RWPE2 (cell line): ENCODE results near the gene BEST3.
A peak's percentile ranks its signal among the peaks of the same experiment; 100 is the strongest.

Experiments used
- ATAC-seq: fragments of 200-7000 bp; cut with Tn5 transposase; 3 replicates; pipeline ENCODE4 v1.9.1; 2021; ENCODE audit warnings: low read depth
- DNase-seq: peaks from one replicate; pipeline ENCODE4 v3.0.0-alpha.2; 2020; ENCODE audit warnings: low spot score
- H3K27ac ChIP-seq: fragments of 450-650 bp; 2 replicates; pipeline ENCODE4 v1.5.1; 2017; ENCODE audit warnings: mild to moderate bottlenecking; ENCODE audit not compliant: poor library complexity, severe bottlenecking
- H3K27me3 ChIP-seq: fragments of 250-450 bp; sonication (Bioruptor Pico); 2 replicates; pipeline ENCODE4 v1.5.1; 2021; ENCODE audit warnings: mild to moderate bottlenecking, moderate library complexity; ENCODE audit not compliant: insufficient read depth, poor library complexity, severe bottlenecking
- H3K36me3 ChIP-seq: fragments of 250-450 bp; sonication (Bioruptor Pico); 2 replicates; pipeline ENCODE4 v1.5.1; 2020; ENCODE audit warnings: low read depth, mild to moderate bottlenecking, moderate library complexity
- H3K4me1 ChIP-seq: fragments of 250-450 bp; sonication (Bioruptor Pico); 2 replicates; pipeline ENCODE4 v1.5.1; 2021; ENCODE audit warnings: mild to moderate bottlenecking, moderate library complexity; ENCODE audit not compliant: insufficient read depth, poor library complexity, severe bottlenecking
- H3K4me3 ChIP-seq: fragments of 250-450 bp; sonication (Bioruptor Pico); 2 replicates; pipeline ENCODE4 v1.5.1; 2021; ENCODE audit warnings: mild to moderate bottlenecking, moderate library complexity; ENCODE audit not compliant: severe bottlenecking
- H3K9me3 ChIP-seq: fragments of 250-450 bp; sonication (Bioruptor Pico); 2 replicates; pipeline ENCODE4 v1.5.1; 2021; ENCODE audit warnings: mild to moderate bottlenecking, moderate library complexity; ENCODE audit not compliant: severe bottlenecking
- CTCF ChIP-seq: fragments of 450-650 bp; IDR thresholded peaks from one replicate; pipeline ENCODE4 v1.5.1; 2017; ENCODE audit warnings: mild to moderate bottlenecking, moderate library complexity; ENCODE audit not compliant: poor library complexity, severe bottlenecking

The BEST3 gene

GRCh38 chr12:69660164-69660863 is 38.8 kb downstream of the BEST3 start:
- no peaks in the 10 kb centered on the region for H3K36me3 ChIP-seq

DNA sequence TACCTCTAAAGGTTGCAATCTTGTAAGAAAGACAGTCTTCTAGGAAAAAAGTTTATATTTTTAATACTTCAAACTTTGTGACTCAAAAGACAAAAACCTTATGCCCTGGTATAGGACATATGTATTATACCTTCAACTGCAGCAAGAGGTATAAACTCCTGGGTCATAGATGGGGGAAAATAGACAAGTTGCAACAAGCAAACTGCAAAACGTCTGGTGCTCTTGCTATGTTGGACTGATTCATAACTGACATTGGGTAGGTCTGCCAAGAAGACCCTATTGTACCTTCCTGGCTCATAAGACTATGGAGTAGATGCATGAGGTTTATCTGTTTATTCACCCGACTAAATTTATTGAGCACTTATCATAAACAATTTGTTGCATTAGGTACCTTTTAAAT is 40.9 kb downstream of the BEST3 start:
- Histone ChIP-seq H3K4me1 (peaks cover 26% of the 10 kb centered on the region), H3K9me3 (no peaks in the 10 kb centered on the region), H3K36me3 (no peaks in the 10 kb centered on the region), H3K4me3 (no peak overlapping the region), H3K27me3 (no peaks in the 10 kb centered on the region), H3K27ac (peak overlapping the region; percentile 80)
- no peak for TF ChIP-seq CTCF
- ATAC-seq (peak; percentile 66), DNase-seq (no peak)

More at GRCh38 chr12:69660164-69660863, 38.8 kb downstream of the BEST3 start:
- Histone ChIP-seq H3K27ac (no peak overlapping the region), H3K4me3 (no peak overlapping the region), H3K9me3 (no peaks in the 10 kb centered on the region), H3K4me1 (peaks cover 25% of the 10 kb centered on the region), H3K27me3 (no peaks in the 10 kb centered on the region)
- no peak for DNase-seq
- no peak for ATAC-seq
- no peak for TF ChIP-seq CTCF

GRCh38 chr12:69657376-69658137 is 41.5 kb downstream of the BEST3 start:
- ATAC-seq (no peak), DNase-seq (no peak)
- Histone ChIP-seq H3K4me3 (no peak overlapping the region), H3K27me3 (no peaks in the 10 kb centered on the region), H3K36me3 (no peaks in the 10 kb centered on the region), H3K4me1 (peaks cover 26% of the 10 kb centered on the region), H3K27ac (peak overlapping the region; percentile 80), H3K9me3 (no peaks in the 10 kb centered on the region)
- no peak for TF ChIP-seq CTCF

GRCh38 chr12:69655616-69656340 is 43.3 kb downstream of the BEST3 start:
- Histone ChIP-seq H3K4me1 (peaks cover 26% of the 10 kb centered on the region), H3K27me3 (no peaks in the 10 kb centered on the region), H3K36me3 (no peaks in the 10 kb centered on the region), H3K9me3 (no peaks in the 10 kb centered on the region), H3K4me3 (no peak overlapping the region), H3K27ac (peak overlapping the region; percentile 80)
- TF ChIP-seq CTCF = no peak
- DNase-seq (no peak), ATAC-seq (peak; percentile 88)
